Astrocyte (in vitro differentiated cells and primary cell): Measurements from ENCODE around the gene PKLR. TPM values are rescaled to one million over a fixed set of nuclear protein-coding genes. Genes with fewer than 3 reads are reported as not detected.

Source experiments
- DNase-seq: peaks from one replicate; pipeline ENCODE4 v3.0.0-alpha.2; 2010; ENCODE audit warnings: low read depth
- FAIRE-seq: peaks from 2 replicates; lab custom pipeline; 2011; peaks lifted over from hg19 to GRCh38; lab: Jason Lieb, UNC
- H2AFZ ChIP-seq: 2 replicates; pipeline ENCODE4 v1.6.0; 2012; ENCODE audit warnings: low read depth, low read length, inconsistent platforms
- H3K27ac ChIP-seq: 2 replicates; pipeline ENCODE4 v1.5.1; 2011; ENCODE audit warnings: low read depth, low read length, inconsistent platforms
- H3K27me3 ChIP-seq: 2 replicates; pipeline ENCODE4 v1.6.0; 2011; ENCODE audit warnings: low read length, inconsistent platforms; ENCODE audit not compliant: insufficient read depth
- H3K36me3 ChIP-seq: 2 replicates; pipeline ENCODE4 v1.5.1; 2011; ENCODE audit warnings: low read length, inconsistent platforms; ENCODE audit not compliant: insufficient read depth
- H3K4me1 ChIP-seq: 2 replicates; pipeline ENCODE4 v1.5.1; 2011; ENCODE audit warnings: low read length, inconsistent platforms; ENCODE audit not compliant: insufficient read depth
- H3K4me2 ChIP-seq: 2 replicates; pipeline ENCODE4 v1.6.0; 2012; ENCODE audit warnings: low read length, inconsistent platforms
- H3K4me3 ChIP-seq: 2 replicates; pipeline ENCODE4 v1.5.1; 2011; ENCODE audit warnings: low read depth, mild to moderate bottlenecking, low read length, inconsistent platforms; ENCODE audit not compliant: insufficient read depth
- H3K79me2 ChIP-seq: 2 replicates; pipeline ENCODE4 v1.6.0; 2012; ENCODE audit warnings: mild to moderate bottlenecking, low read length, inconsistent platforms; ENCODE audit not compliant: insufficient read depth
- H3K9ac ChIP-seq: 2 replicates; pipeline ENCODE4 v1.6.0; 2012; ENCODE audit warnings: mild to moderate bottlenecking, low read length, inconsistent platforms
- H3K9me3 ChIP-seq: 2 replicates; pipeline ENCODE4 v1.5.1; 2012; ENCODE audit warnings: low read depth, mild to moderate bottlenecking, low read length, inconsistent platforms; ENCODE audit not compliant: insufficient read depth
- H4K20me1 ChIP-seq: 2 replicates; pipeline ENCODE4 v1.6.0; 2012; ENCODE audit warnings: low read length, inconsistent platforms; ENCODE audit not compliant: insufficient read depth
- H3K27ac Mint-ChIP-seq: one replicate; pipeline ENCODE4 v1.8.0; 2021; ENCODE audit warnings: mild to moderate bottlenecking, mixed read lengths; ENCODE audit not compliant: unreplicated experiment
- H3K27me3 Mint-ChIP-seq: one replicate; pipeline ENCODE4 v1.8.0; 2021; ENCODE audit warnings: low read depth, mixed read lengths; ENCODE audit not compliant: unreplicated experiment
- H3K36me3 Mint-ChIP-seq: one replicate; pipeline ENCODE4 v1.8.0; 2021; ENCODE audit warnings: low read depth, mixed read lengths; ENCODE audit not compliant: unreplicated experiment
- H3K4me1 Mint-ChIP-seq: one replicate; pipeline ENCODE4 v1.8.0; 2021; ENCODE audit warnings: low read depth, mixed read lengths; ENCODE audit not compliant: unreplicated experiment
- H3K4me3 Mint-ChIP-seq: one replicate; pipeline ENCODE4 v1.8.0; 2021; ENCODE audit warnings: mild to moderate bottlenecking, moderate library complexity, mixed read lengths; ENCODE audit not compliant: unreplicated experiment
- H3K9me3 Mint-ChIP-seq: one replicate; pipeline ENCODE4 v1.8.0; 2021; ENCODE audit warnings: mild to moderate bottlenecking, mixed read lengths; ENCODE audit not compliant: unreplicated experiment
- CTCF ChIP-seq: IDR thresholded peaks from 2 replicates; pipeline ENCODE4 v1.5.1; 2011; ENCODE audit warnings: low read depth, mild to moderate bottlenecking, inconsistent platforms, low read length, moderate library complexity; ENCODE audit not compliant: insufficient read depth
- EZH2 ChIP-seq: IDR thresholded peaks from 2 replicates; pipeline ENCODE4 v1.6.1; 2012; ENCODE audit warnings: mild to moderate bottlenecking, low read length, inconsistent platforms; ENCODE audit not compliant: insufficient read depth
- total RNA-seq: library from RNA; stranded (reverse); gene quantifications from 2 replicates; pipeline ENCODE4 v1.2.1, GENCODE V29; 2021

The PKLR gene
- total RNA-seq, 1 donor from 2014 or later: not detected

GRCh38 chr1:155285063-155285462 lies 16.2 kb downstream of the PKLR start:
- H3K27ac Mint-ChIP-seq: no peak overlapping the region
- H3K4me3 Mint-ChIP-seq: no peak overlapping the region
- no peak for FAIRE-seq

GRCh38 chr1:155284476-155284875 lies 16.8 kb downstream of the PKLR start:
- no peaks in the 10 kb centered on the region for H3K9me3 ChIP-seq
- peaks cover under 1% of the 10 kb centered on the region for H4K20me1 ChIP-seq
- no peaks in the 10 kb centered on the region for H3K27me3 ChIP-seq
- no peak overlapping the region for H3K9ac ChIP-seq
- no peak overlapping the region for H2AFZ ChIP-seq
- H3K27me3 Mint-ChIP-seq: peaks cover 10% of the 10 kb centered on the region
- TF ChIP-seq CTCF (no peak), EZH2 (no peak)
- H3K4me2 ChIP-seq: no peak overlapping the region
- no peak for DNase-seq
- no peak overlapping the region for H3K27ac ChIP-seq
- no peak overlapping the region for H3K4me3 Mint-ChIP-seq
- no peaks in the 10 kb centered on the region for H3K79me2 ChIP-seq
- H3K4me1 Mint-ChIP-seq: peaks cover 2% of the 10 kb centered on the region
- peaks cover 2% of the 10 kb centered on the region for H3K9me3 Mint-ChIP-seq
- FAIRE-seq: no peak
- no peaks in the 10 kb centered on the region for H3K36me3 ChIP-seq
- H3K4me1 ChIP-seq: no peaks in the 10 kb centered on the region
- no peak overlapping the region for H3K27ac Mint-ChIP-seq
- peaks cover 9% of the 10 kb centered on the region for H3K36me3 Mint-ChIP-seq
- no peak overlapping the region for H3K4me3 ChIP-seq

More at GRCh38 chr1:155285063-155285462, 16.2 kb downstream of the PKLR start:
- Histone ChIP-seq H3K4me3 (no peak overlapping the region), H3K36me3 (no peaks in the 10 kb centered on the region), H2AFZ (no peak overlapping the region), H3K9ac (no peak overlapping the region), H3K9me3 (no peaks in the 10 kb centered on the region), H3K4me2 (no peak overlapping the region), H3K4me1 (no peaks in the 10 kb centered on the region), H3K27me3 (no peaks in the 10 kb centered on the region), H4K20me1 (no peaks in the 10 kb centered on the region), H3K27ac (no peak overlapping the region), H3K79me2 (no peaks in the 10 kb centered on the region)
- DNase-seq: no peak
- TF ChIP-seq EZH2 (no peak), CTCF (no peak)
- peaks cover 12% of the 10 kb centered on the region for H3K27me3 Mint-ChIP-seq
- H3K36me3 Mint-ChIP-seq: peaks cover 9% of the 10 kb centered on the region
- H3K9me3 Mint-ChIP-seq: peaks cover 2% of the 10 kb centered on the region
- no peaks in the 10 kb centered on the region for H3K4me1 Mint-ChIP-seq

- Histone ChIP-seq H3K27me3 (no peaks in the 10 kb centered on the region), H3K9ac (no peak overlapping the region), H3K79me2 (no peaks in the 10 kb centered on the region), H3K4me3 (no peak overlapping the region), H3K4me1 (peaks cover 12% of the 10 kb centered on the region), H3K4me2 (no peak overlapping the region), H3K27ac (no peak overlapping the region), H3K36me3 (no peaks in the 10 kb centered on the region), H3K9me3 (no peaks in the 10 kb centered on the region), H2AFZ (no peak overlapping the region), H4K20me1 (peaks cover 5% of the 10 kb centered on the region)
- no peak overlapping the region for H3K27ac Mint-ChIP-seq
- DNase-seq (no peak), FAIRE-seq (no peak)
- peaks cover 11% of the 10 kb centered on the region for H3K4me1 Mint-ChIP-seq
- H3K27me3 Mint-ChIP-seq: peaks cover 6% of the 10 kb centered on the region
- peaks cover 9% of the 10 kb centered on the region for H3K36me3 Mint-ChIP-seq
- TF ChIP-seq CTCF: no peak
- TF ChIP-seq EZH2: no peak
- peaks cover 2% of the 10 kb centered on the region for H3K9me3 Mint-ChIP-seq
- no peak overlapping the region for H3K4me3 Mint-ChIP-seq
These were observed 18.6 kb downstream of the PKLR start for GRCh38 chr1:155282488-155283091.
